ENCODE results near the gene MCF2L. TPM values are rescaled to one million over a fixed set of nuclear protein-coding genes. Genes with fewer than 3 reads are reported as not detected.

Gene MCF2L
- total and polyA plus RNA-seq, 2 experiments from 2014 or later = 4.8 to 25.6 TPM

DNA sequence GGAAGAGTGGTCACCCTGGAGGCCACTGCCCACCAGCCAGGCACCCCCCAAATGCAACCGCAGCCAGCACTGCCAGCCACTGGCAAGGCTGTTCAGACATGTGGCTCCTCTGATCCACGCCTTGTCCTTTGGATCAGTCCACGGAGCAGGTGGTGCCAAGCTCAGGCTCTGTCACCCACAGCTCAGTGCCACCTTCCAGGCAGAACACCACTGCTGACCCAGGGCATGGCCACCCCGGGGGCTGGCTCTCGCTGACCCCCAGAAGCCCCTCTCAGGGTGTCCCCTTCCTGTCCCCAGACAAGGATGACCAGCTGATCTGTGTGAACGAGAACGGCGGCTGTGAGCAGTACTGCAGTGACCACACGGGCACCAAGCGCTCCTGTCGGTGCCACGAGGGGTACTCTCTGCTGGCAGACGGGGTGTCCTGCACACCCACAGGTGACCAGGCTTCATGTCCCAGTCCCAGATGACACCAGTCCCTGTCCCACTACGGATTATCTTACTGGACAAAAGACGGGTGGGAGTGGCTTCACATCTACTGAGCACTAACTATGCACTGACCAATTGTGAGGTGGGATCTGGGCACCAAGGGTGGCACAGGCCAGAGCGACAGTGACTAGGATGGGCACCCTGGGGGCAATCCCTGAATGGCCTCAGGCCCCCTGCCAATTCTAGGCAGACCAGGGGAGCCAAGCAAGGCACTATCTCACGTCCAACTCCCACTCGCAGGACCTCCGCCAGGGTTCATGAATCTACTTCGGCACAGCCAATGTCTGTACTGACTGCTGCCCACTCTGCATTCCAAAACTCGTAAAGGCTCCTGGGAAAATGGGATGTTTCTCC, 146.6 kb downstream of the MCF2L start:
- H2AFZ ChIP-seq = no peak overlapping the region
- no peak overlapping the region for H3K27ac Mint-ChIP-seq
- H3K4me1 ChIP-seq (ENCODE audit: insufficient read depth) = no peaks in the 10 kb centered on the region
- peaks cover 13% of the 10 kb centered on the region for H3K27me3 Mint-ChIP-seq (ENCODE audit: insufficient read depth, low read depth, poor library complexity)
- TF ChIP-seq STAT1 (IDR thresholded peaks at IDR 0.05; ENCODE audit: unreplicated experiment) (no peak), CREB1 (CRISPR knock-in tag; IDR thresholded peaks at IDR 0.05; ENCODE audit: low read depth) (no peak), EZH2phosphoT487 (IDR thresholded peaks at IDR 0.05; ENCODE audit: unreplicated experiment) (no peak), JUNB (IDR thresholded peaks at IDR 0.05; ENCODE audit: unreplicated experiment) (no peak), EZH2 (IDR thresholded peaks at IDR 0.05; ENCODE audit: low read depth, unreplicated experiment) (no peak), NANOG (IDR thresholded peaks at IDR 0.05; ENCODE audit: borderline replicate concordance) (no peak), POLR2AphosphoS5 (IDR thresholded peaks at IDR 0.05; ENCODE audit: low read depth) (no peak), ZNF331 (CRISPR knock-in tag; IDR thresholded peaks at IDR 0.05; ENCODE audit: low read depth) (no peak), ZNF114 (CRISPR knock-in tag; IDR thresholded peaks at IDR 0.05) (no peak)
- TF ChIP-seq, protein P1, sequence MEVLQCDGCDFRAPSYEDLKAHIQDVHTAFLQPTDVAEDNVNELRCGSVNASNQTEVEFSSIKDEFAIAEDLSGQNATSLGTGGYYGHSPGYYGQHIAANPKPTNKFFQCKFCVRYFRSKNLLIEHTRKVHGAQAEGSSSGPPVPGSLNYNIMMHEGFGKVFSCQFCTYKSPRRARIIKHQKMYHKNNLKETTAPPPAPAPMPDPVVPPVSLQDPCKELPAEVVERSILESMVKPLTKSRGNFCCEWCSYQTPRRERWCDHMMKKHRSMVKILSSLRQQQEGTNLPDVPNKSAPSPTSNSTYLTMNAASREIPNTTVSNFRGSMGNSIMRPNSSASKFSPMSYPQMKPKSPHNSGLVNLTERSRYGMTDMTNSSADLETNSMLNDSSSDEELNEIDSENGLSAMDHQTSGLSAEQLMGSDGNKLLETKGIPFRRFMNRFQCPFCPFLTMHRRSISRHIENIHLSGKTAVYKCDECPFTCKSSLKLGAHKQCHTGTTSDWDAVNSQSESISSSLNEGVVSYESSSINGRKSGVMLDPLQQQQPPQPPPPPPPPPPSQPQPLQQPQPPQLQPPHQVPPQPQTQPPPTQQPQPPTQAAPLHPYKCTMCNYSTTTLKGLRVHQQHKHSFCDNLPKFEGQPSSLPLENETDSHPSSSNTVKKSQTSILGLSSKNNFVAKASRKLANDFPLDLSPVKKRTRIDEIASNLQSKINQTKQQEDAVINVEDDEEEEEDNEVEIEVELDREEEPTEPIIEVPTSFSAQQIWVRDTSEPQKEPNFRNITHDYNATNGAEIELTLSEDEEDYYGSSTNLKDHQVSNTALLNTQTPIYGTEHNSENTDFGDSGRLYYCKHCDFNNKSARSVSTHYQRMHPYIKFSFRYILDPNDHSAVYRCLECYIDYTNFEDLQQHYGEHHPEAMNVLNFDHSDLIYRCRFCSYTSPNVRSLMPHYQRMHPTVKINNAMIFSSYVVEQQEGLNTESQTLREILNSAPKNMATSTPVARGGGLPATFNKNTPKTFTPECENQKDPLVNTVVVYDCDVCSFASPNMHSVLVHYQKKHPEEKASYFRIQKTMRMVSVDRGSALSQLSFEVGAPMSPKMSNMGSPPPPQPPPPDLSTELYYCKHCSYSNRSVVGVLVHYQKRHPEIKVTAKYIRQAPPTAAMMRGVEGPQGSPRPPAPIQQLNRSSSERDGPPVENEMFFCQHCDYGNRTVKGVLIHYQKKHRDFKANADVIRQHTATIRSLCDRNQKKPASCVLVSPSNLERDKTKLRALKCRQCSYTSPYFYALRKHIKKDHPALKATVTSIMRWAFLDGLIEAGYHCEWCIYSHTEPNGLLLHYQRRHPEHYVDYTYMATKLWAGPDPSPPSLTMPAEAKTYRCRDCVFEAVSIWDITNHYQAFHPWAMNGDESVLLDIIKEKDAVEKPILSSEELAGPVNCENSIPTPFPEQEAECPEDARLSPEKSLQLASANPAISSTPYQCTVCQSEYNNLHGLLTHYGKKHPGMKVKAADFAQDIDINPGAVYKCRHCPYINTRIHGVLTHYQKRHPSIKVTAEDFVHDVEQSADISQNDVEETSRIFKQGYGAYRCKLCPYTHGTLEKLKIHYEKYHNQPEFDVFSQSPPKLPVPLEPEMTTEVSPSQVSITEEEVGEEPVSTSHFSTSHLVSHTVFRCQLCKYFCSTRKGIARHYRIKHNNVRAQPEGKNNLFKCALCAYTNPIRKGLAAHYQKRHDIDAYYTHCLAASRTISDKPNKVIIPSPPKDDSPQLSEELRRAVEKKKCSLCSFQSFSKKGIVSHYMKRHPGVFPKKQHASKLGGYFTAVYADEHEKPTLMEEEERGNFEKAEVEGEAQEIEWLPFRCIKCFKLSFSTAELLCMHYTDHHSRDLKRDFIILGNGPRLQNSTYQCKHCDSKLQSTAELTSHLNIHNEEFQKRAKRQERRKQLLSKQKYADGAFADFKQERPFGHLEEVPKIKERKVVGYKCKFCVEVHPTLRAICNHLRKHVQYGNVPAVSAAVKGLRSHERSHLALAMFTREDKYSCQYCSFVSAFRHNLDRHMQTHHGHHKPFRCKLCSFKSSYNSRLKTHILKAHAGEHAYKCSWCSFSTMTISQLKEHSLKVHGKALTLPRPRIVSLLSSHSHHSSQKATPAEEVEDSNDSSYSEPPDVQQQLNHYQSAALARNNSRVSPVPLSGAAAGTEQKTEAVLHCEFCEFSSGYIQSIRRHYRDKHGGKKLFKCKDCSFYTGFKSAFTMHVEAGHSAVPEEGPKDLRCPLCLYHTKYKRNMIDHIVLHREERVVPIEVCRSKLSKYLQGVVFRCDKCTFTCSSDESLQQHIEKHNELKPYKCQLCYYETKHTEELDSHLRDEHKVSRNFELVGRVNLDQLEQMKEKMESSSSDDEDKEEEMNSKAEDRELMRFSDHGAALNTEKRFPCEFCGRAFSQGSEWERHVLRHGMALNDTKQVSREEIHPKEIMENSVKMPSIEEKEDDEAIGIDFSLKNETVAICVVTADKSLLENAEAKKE (CRISPR knock-in tag; IDR thresholded peaks at IDR 0.05) = no peak
- TF ChIP-seq, protein P2, sequence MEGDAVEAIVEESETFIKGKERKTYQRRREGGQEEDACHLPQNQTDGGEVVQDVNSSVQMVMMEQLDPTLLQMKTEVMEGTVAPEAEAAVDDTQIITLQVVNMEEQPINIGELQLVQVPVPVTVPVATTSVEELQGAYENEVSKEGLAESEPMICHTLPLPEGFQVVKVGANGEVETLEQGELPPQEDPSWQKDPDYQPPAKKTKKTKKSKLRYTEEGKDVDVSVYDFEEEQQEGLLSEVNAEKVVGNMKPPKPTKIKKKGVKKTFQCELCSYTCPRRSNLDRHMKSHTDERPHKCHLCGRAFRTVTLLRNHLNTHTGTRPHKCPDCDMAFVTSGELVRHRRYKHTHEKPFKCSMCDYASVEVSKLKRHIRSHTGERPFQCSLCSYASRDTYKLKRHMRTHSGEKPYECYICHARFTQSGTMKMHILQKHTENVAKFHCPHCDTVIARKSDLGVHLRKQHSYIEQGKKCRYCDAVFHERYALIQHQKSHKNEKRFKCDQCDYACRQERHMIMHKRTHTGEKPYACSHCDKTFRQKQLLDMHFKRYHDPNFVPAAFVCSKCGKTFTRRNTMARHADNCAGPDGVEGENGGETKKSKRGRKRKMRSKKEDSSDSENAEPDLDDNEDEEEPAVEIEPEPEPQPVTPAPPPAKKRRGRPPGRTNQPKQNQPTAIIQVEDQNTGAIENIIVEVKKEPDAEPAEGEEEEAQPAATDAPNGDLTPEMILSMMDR (conservative IDR thresholded peaks at IDR 0.05; ENCODE audit: low read depth in 2 of 2) = no peak
- TF ChIP-seq, protein P3, sequence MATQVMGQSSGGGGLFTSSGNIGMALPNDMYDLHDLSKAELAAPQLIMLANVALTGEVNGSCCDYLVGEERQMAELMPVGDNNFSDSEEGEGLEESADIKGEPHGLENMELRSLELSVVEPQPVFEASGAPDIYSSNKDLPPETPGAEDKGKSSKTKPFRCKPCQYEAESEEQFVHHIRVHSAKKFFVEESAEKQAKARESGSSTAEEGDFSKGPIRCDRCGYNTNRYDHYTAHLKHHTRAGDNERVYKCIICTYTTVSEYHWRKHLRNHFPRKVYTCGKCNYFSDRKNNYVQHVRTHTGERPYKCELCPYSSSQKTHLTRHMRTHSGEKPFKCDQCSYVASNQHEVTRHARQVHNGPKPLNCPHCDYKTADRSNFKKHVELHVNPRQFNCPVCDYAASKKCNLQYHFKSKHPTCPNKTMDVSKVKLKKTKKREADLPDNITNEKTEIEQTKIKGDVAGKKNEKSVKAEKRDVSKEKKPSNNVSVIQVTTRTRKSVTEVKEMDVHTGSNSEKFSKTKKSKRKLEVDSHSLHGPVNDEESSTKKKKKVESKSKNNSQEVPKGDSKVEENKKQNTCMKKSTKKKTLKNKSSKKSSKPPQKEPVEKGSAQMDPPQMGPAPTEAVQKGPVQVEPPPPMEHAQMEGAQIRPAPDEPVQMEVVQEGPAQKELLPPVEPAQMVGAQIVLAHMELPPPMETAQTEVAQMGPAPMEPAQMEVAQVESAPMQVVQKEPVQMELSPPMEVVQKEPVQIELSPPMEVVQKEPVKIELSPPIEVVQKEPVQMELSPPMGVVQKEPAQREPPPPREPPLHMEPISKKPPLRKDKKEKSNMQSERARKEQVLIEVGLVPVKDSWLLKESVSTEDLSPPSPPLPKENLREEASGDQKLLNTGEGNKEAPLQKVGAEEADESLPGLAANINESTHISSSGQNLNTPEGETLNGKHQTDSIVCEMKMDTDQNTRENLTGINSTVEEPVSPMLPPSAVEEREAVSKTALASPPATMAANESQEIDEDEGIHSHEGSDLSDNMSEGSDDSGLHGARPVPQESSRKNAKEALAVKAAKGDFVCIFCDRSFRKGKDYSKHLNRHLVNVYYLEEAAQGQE (IDR thresholded peaks at IDR 0.05; ENCODE audit: unreplicated experiment) = no peak
- TF ChIP-seq, protein P4, sequence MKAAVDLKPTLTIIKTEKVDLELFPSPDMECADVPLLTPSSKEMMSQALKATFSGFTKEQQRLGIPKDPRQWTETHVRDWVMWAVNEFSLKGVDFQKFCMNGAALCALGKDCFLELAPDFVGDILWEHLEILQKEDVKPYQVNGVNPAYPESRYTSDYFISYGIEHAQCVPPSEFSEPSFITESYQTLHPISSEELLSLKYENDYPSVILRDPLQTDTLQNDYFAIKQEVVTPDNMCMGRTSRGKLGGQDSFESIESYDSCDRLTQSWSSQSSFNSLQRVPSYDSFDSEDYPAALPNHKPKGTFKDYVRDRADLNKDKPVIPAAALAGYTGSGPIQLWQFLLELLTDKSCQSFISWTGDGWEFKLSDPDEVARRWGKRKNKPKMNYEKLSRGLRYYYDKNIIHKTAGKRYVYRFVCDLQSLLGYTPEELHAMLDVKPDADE (IDR thresholded peaks at IDR 0.05) = no peak
- no peaks in the 10 kb centered on the region for H4K20me1 ChIP-seq (replicated peaks; ENCODE audit: insufficient read depth)
- H3K36me3 Mint-ChIP-seq (ENCODE audit: low read depth) = no peaks in the 10 kb centered on the region
- H3K4me3 ChIP-seq = no peak overlapping the region
- no peaks in the 10 kb centered on the region for H3K4me1 Mint-ChIP-seq
- no peaks in the 10 kb centered on the region for H3F3A ChIP-seq (replicated peaks; ENCODE audit: low read depth)
- H3K4me3 Mint-ChIP-seq = no peak overlapping the region
- peaks cover 3% of the 10 kb centered on the region; the same call in 1 of the 3 replicates for H3K9me3 Mint-ChIP-seq
- H3K27me3 ChIP-seq (ENCODE audit: insufficient read depth) = peaks cover 12% of the 10 kb centered on the region
- no peaks in the 10 kb centered on the region for H3K79me2 ChIP-seq (replicated peaks; ENCODE audit: insufficient read depth)
- no peaks in the 10 kb centered on the region for H3K36me3 ChIP-seq (ENCODE audit: insufficient read depth)
- H3K4me2 ChIP-seq = no peak overlapping the region
- H3K27ac ChIP-seq (ENCODE audit: low read depth) = no peak overlapping the region
- no peaks in the 10 kb centered on the region for H3K9me2 ChIP-seq (ENCODE audit: insufficient read depth)
- DNase-seq (ENCODE audit: low spot score) (no peak), ATAC-seq (no peak)
